Middle frontal gyrus (tissue), 1 donor: ENCODE measurements around the gene KRTAP10-3.
"Not testable (repeated sequence)": the region's sequence is repeated elsewhere in the genome, so short reads cannot be mapped to it uniquely, and the experiment has no call there.

ENCODE experiments used
- DNase-seq: peaks from one replicate; pipeline ENCODE4 v3.0.0-alpha.2; 2015; ENCODE audit warnings: low spot score; ENCODE audit errors: extremely low spot score

Gene KRTAP10-3

DNA sequence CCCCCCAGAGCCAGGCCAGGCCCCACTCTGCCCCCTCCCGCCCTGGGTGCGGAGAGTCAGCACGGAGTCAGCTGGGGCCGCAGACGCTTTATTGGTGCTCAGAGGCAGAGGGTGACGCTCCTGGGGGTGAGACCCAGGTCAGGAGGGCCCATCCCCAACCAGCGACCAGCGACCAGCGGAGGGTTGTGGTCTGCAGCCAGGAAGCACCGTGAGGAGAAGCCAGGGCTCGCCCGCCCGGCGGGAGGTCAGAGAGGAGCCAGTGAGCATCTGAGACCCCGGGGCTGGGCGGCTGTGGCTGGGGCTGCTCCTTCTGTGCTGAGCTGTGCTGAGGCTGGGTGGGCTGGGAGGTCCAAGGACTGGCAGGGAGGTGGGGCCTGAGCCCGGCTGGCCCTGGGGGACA, 8.3 kb downstream of the KRTAP10-3 start:
- DNase-seq, result not testable (repeated sequence)

DNA sequence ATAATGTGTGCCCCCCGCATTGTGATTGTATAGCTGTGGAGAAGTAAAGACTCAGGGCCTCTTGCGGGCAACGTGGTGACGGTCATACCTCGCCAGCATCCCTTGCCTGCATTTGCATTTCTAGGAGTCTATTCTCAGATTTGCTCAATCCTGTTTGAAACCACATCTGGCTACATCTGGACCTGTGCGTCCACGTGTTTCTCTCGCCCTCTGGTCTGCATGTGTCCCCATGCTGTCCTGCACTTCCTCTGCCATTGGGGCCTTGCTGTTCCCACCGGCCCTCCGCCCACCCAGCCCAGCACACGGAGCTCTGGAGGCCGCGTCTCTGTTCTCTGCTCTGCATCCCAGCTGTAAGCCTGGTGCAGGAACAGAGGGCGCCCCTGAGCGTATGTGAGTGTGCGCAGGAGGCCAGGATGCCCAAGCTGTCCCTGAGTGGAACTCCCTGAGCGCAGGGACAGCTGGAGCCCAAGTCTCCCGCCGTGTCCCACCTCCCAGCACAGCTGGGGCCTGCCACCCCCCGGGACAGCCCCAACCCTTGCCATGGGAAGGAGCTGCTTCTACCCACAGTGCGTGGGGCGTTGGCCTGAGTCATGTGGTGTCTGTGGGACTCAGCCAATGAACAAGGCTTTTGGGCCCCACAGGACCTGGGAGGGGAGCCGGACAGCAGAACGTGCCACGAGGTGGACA, 8.9 kb downstream of the KRTAP10-3 start:
- DNase-seq, result no peak

DNA sequence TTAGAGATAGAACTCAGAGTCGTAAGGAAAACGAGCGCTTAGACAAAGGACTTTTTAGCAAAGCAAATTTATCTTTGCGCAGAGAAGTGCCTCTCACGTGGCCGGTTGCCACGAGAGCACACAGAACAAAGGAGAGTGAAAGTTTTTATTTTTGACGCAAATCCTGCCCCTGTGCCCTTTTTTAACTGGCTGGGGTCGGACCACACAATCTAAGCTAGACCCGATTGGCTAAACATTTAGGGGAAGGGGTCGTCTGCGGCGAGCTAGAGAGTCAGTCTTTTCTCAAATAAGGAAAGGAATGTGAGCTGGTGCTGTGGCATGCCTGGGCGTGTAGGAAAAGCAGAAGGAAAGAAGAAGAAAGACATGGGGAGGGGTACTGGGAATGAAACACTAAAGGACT, 9.7 kb downstream of the KRTAP10-3 start:
- no peak for DNase-seq

- DNase-seq, result no peak
Observed at GRCh38 chr21:44548381-44548780, 10.2 kb downstream of the KRTAP10-3 start.

DNA sequence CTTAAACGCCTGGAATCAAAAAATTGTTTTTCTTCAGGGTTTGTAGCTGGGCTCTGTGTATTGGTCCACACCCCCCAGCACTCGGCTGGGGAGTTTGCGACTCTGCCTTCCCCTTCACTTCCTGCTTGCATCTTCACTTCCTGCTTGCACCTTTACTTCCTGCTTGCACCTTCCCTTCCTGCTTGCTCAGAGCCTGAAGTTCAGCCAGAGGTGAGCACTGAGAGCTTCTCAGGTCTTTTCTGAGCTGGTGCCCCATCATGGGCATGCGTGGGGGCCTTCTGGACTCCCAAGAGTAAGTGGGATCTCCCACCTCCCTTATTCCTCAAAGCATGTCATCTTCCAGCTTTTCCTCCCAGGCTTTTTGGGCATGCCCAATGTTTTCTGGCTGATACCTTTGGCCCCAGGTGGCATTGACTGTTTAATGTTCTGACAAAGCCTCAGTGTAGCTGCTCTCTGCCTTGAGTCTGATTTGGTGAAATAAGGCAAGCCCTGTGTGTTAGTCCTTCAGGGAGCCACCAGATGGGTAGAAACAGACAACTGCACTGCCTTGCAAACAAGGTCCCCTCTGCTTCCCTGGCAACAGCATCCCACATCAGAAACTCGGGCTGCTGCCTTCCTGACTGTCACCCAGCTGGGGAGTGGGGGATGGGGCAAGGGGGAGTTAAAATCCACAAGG, 10.8 kb downstream of the KRTAP10-3 start:
- no peak for DNase-seq

GRCh38 chr21:44544566-44544965, 14.0 kb downstream of the KRTAP10-3 start:
- DNase-seq, result no peak

GRCh38 chr21:44542716-44543115, 15.9 kb downstream of the KRTAP10-3 start:
- DNase-seq, result no peak

GRCh38 chr21:44540741-44541288, 17.8 kb downstream of the KRTAP10-3 start:
- DNase-seq, result no peak

- no peak for DNase-seq
Observed at GRCh38 chr21:44539991-44540666, 18.5 kb downstream of the KRTAP10-3 start, which contains the start of gene KRTAP10-1. Gene KRTAP10-1, minus strand, starts transcription at chr21:44540195. Its CDS starts 45 bp downstream, at chr21:44540150.

DNA sequence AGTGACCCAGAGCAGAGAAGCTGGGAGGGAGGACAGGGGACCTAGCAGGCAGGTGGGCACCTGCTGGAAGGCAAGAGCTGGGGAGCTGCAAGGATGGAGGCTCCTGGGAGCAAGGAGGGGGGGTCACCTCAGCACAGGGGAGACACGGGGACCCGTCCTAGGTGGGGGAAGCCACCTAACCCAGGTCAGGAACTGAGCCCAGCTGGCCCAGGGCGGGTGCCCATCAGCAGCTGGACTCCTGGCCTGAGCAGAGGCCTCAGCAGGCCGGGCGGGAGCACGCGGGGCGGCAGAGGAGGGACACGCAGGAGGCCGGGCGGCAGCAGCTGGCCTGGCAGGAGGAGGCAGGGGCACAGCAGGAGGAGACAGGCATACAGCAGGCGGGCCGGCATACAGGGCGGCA, 19.5 kb downstream of the KRTAP10-3 start:
- no peak for DNase-seq

- no peak for DNase-seq
Observed at GRCh38 chr21:44537930-44538911, 20.4 kb downstream of the KRTAP10-3 start.

DNA sequence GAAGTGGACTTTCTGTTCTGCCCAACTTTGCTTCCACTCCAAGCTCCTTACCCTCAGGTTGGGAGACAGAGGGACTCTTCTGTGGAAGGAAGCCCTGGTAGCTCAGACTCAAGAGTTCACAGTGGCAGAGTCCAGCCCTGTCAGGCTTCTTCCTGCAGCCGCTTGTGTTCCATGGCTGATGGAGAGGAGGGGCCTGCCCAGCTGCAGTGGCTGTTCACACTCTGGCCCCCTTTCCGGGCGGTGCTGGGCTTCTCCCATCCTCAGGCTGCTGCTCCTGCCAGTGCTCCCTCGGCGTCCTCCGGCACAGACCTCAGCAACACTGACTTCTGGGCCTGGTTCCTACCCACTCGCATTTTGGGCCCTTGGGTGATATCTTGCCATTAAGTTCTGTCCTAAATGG, 22.6 kb downstream of the KRTAP10-3 start:
- no peak for DNase-seq

DNA sequence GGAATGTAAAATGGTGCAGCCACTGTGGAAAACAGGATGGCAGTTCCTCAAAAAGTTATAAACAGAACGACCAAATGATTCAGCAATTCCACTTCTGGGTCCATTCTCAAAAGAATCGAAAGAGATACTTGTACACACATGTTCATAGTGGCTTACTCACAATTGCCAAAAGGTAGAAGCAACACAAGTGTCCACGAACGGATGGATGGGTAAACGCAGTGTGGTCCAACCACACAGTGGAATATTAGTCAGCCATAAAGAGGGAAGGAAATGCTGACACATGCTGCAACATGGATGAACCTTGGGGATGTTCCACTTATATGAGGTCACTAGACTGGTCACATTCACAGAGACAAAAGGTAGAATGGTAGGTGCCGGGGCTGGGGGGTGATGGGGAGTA, 23.9 kb downstream of the KRTAP10-3 start:
- DNase-seq, result no peak

- DNase-seq, result no peak
Observed at GRCh38 chr21:44533891-44534627, 24.5 kb downstream of the KRTAP10-3 start.

DNA sequence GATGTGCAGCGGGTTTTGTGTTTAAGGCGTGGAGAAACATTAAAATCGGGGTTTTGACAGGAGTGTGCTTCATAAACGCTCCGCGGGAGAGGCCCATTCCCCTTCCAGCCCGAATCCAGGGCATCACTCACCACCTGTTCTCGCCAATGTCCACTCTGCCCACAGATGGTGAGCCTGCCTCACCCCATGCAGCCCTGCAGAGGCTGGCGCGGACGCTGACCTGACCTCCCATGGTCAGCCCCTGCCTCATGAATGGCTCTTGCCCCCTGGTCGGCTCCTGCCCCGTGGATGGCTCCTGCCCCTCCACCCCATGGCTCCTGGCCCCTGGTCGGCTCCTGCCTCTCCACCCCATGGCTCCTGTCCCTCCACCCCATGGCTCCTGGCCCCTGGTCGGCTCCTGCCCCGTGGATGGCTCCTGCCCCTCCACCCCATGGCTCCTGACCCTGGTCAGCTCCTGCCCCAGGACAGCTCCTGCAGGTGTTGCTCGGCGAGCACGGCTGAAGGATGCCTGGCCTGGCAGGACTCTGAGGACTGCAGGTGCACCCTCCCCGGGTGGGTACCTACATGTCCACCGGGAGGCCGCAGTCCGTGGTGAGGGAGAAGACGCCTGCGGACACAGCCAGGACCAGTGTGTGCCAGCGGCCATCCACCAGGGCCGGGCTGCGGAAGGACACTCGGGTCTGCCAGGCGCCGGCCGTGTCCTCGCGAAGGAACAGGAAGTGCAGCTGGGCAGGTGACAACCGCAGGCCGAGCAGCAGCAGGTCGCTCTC, 25.3 kb downstream of the KRTAP10-3 start:
- DNase-seq, result no peak

- no peak for DNase-seq
Observed at GRCh38 chr21:44532712-44533111, 25.9 kb downstream of the KRTAP10-3 start.

- no peak for DNase-seq
Observed at GRCh38 chr21:44531606-44532564, 26.7 kb downstream of the KRTAP10-3 start.

DNA sequence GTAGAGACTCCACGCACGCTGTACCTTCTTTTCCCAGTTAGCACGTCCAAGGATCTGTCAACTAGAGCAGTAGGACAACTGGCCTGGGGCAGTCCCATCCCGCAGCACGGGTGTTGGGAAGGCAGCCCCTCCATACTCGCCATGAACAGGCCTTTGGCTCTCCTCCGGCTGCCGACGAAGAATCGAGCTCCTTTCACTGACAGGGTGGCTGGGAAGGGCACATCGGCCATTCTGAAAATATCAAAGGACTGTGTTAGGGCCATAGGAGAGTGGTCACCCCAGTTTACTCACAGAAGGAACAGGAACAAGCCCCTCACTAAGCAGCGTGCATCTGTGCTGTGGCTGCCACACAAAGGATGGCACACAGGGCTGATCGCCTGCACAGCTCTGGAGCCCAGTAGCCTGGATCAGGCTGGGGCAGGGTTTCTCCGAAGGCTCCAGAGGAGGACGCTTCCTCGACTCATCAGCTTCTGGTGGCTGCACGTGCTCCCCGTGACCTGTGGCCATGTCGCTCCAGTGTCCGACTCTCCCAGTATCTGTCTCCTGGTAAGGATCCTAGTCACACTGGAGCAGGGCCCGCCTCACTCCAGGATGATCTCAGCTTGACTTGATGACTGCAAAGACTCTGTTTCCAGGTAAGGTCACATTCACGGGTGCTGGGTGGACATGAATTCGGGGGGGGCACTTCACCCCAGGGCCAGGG, 27.5 kb downstream of the KRTAP10-3 start:
- no peak for DNase-seq
